OCI-LY3 (cell line): ENCODE results near the gene CENPS.

Experiments used
- CTCF ChIP-seq: fragments of 200-600, 300-600 bp; sonication (generic); IDR thresholded peaks from 2 replicates; pipeline ENCODE4 v1.5.1; 2014; ENCODE audit warnings: antibody characterized with exemption, low read length, low read depth
- EZH2phosphoT487 ChIP-seq: fragments of 200-600 bp; shearing (Covaris generic); IDR thresholded peaks from 2 replicates; pipeline ENCODE4 v1.6.1; 2018; ENCODE audit warnings: antibody characterized with exemption, mixed run types, low read depth

GRCh38 chr1:10437052-10437451 is 6.8 kb downstream of the CENPS start:
- TF ChIP-seq CTCF: no peak
- no peak for TF ChIP-seq EZH2phosphoT487
